K562 (cell line): ENCODE measurements around the gene LY6G5B. TPM values are rescaled to one million over a fixed set of nuclear protein-coding genes. Genes with fewer than 3 reads are reported as not detected.
A peak's percentile ranks its signal among the peaks of the same experiment; 100 is the strongest.

ENCODE experiments used
- ATAC-seq: fragments of 200-7000 bp; cut with Tn5 transposase; 3 replicates; pipeline ENCODE4 v1.9.1; 2020; ENCODE audit warnings: moderate library complexity
- BruUV-seq: library from RNA; stranded (reverse); fragments of 400-500 nt; replicated peaks from 2 replicates; lab custom pipeline; 2021; lab: Mats Ljungman, UMichigan
- CTCF ChIA-PET: fragments of 300-600 bp; formaldehyde crosslinking; extraction: SDS; loops from one replicate; lab custom pipeline; 2021; ENCODE audit warnings: low intra/inter-chr PET ratio; lab: Yijun Ruan, JAX
- POLR2A ChIA-PET: fragments of 300-600, 350-650 bp; sonication (Branson Sonifier 250); formaldehyde crosslinking; extraction: SDS; loops from one replicate; lab custom pipeline; 2021; ENCODE audit warnings: antibody characterized with exemption, inconsistent platforms; lab: Yijun Ruan, JAX
- DNase-seq, 4 experiments: peaks; one replicate each; pipeline versions ENCODE4 v3.0.0 to v3.0.0-alpha.2; 2011 to 2018; ENCODE audit warnings: low spot score in 3 of 4, mixed read lengths in 3 of 4; ENCODE audit errors: extremely low read depth in 1 of 4
- FAIRE-seq: peaks from 2 replicates; lab custom pipeline; 2011; peaks lifted over from hg19 to GRCh38; lab: Jason Lieb, UNC
- H2AFZ ChIP-seq: 2 replicates; pipeline ENCODE4 v1.6.0; 2011; ENCODE audit warnings: low read depth, low read length, control low read depth, inconsistent platforms
- H3K27ac ChIP-seq: fragments of 200-600 bp; 3 replicates; pipeline ENCODE4 v1.8.0; 2011; ENCODE audit warnings: low read depth, mild to moderate bottlenecking, control low read depth, inconsistent platforms, low read length, moderate library complexity, mixed read lengths; ENCODE audit errors: extremely low read depth
- H3K27me3 ChIP-seq, 2 experiments: fragments of 300-600 bp in 1 of 2; 2 replicates in 1 of 2; 3 replicates in 1 of 2; pipeline versions ENCODE4 v1.6.0 to v1.8.0; 2011; ENCODE audit warnings: inconsistent platforms in 2 of 2, low read length in 2 of 2, mild to moderate bottlenecking in 1 of 2, mixed read lengths in 1 of 2, moderate library complexity in 1 of 2; ENCODE audit not compliant: control insufficient read depth in 2 of 2, insufficient read depth in 2 of 2
- H3K36me3 ChIP-seq: fragments of 300-600 bp; 3 replicates; pipeline ENCODE4 v1.8.0; 2011; ENCODE audit warnings: mild to moderate bottlenecking, low read length, inconsistent platforms; ENCODE audit not compliant: control insufficient read depth, insufficient read depth
- H3K4me1 ChIP-seq, 2 experiments: fragments of 200-600 bp in 1 of 2; replicated peaks in 1 of 2; 2 replicates in 1 of 2; 3 replicates in 1 of 2; pipeline versions ENCODE4 v1.5.1 to v1.8.0; 2011; ENCODE audit warnings: inconsistent platforms in 2 of 2, low read length in 2 of 2, mild to moderate bottlenecking in 1 of 2, mixed read lengths in 1 of 2, moderate library complexity in 1 of 2; ENCODE audit not compliant: control insufficient read depth in 2 of 2, insufficient read depth in 2 of 2
- H3K4me2 ChIP-seq: 2 replicates; pipeline ENCODE4 v1.6.1; 2011; ENCODE audit warnings: low read length, control low read depth, inconsistent platforms, mixed read lengths; ENCODE audit not compliant: insufficient read depth
- H3K4me3 ChIP-seq: fragments of 200-600 bp; sonication (generic), shearing (Covaris generic); 2 replicates; pipeline ENCODE4 v1.5.1; 2016; ENCODE audit warnings: control low read depth, inconsistent platforms
- H3K79me2 ChIP-seq: fragments of 200-600 bp; 3 replicates; pipeline ENCODE4 v1.8.0; 2011; ENCODE audit warnings: low read length, inconsistent platforms; ENCODE audit not compliant: control insufficient read depth, insufficient read depth
- H3K9ac ChIP-seq, 2 experiments: 2 replicates each; pipeline versions ENCODE4 v1.6.0 to v1.6.1; 2011; ENCODE audit warnings: low read depth in 2 of 2, low read length in 2 of 2, control low read depth in 1 of 2, inconsistent platforms in 1 of 2, mild to moderate bottlenecking in 1 of 2, mixed read lengths in 1 of 2; ENCODE audit not compliant: insufficient read depth in 1 of 2
- H3K9me1 ChIP-seq: one replicate; pipeline ENCODE4 v1.6.0; 2011; ENCODE audit warnings: inconsistent platforms, mild to moderate bottlenecking, low read length, moderate library complexity; ENCODE audit not compliant: control insufficient read depth, insufficient read depth
- H3K9me3 ChIP-seq: replicated peaks from 2 replicates; pipeline ENCODE4 v1.5.1; 2011; ENCODE audit warnings: low read depth, low read length, inconsistent platforms; ENCODE audit not compliant: control insufficient read depth, insufficient read depth
- H4K20me1 ChIP-seq: replicated peaks from 2 replicates; pipeline ENCODE4 v1.6.1; 2011; ENCODE audit warnings: low read length, inconsistent platforms, mixed read lengths; ENCODE audit not compliant: control insufficient read depth, insufficient read depth
- HMGXB4 ChIP-seq: sonication (generic); formaldehyde crosslinking; IDR thresholded peaks from 2 replicates; pipeline ENCODE4 v1.8.1; 2023; ENCODE audit warnings: mild to moderate bottlenecking, missing genetic modification reagents
- HNRNPH1 ChIP-seq: fragments of 200-400 bp; formaldehyde crosslinking; optimal IDR thresholded peaks from 2 replicates; pipeline ENCODE3; 2017; ENCODE audit warnings: low read depth, mild to moderate bottlenecking, low read length, moderate library complexity
- NR4A1 ChIP-seq, 2 experiments: fragments of 250-450 bp in 1 of 2; fragments of 450-650 bp in 1 of 2; sonication (Bioruptor Pico) in 1 of 2; IDR thresholded peaks; 2 replicates each; pipeline versions ENCODE4 v1.4.0 to v1.6.1; 2016 to 2020; ENCODE audit warnings: mild to moderate bottlenecking in 2 of 2, missing compliant biosample characterization in 1 of 2, missing genetic modification characterization in 1 of 2, moderate library complexity in 1 of 2
- PRPF4 ChIP-seq: fragments of 200-400 bp; formaldehyde crosslinking; IDR thresholded peaks from one replicate; pipeline ENCODE4 v1.6.1; 2017; ENCODE audit warnings: low read length, low read depth, mild to moderate bottlenecking; ENCODE audit not compliant: insufficient read depth, poor library complexity, severe bottlenecking
- RBFOX2 ChIP-seq: fragments of 200-400 bp; formaldehyde crosslinking; IDR thresholded peaks from 2 replicates; pipeline ENCODE4 v1.6.1; 2017; ENCODE audit warnings: low read depth, mild to moderate bottlenecking, low read length, moderate library complexity
- TGIF2 ChIP-seq: sonication (generic); formaldehyde crosslinking; IDR thresholded peaks from 2 replicates; pipeline ENCODE4 v1.8.1; 2022; ENCODE audit warnings: mild to moderate bottlenecking, missing genetic modification reagents, moderate library complexity
- ZBED1 ChIP-seq: IDR thresholded peaks from 2 replicates; pipeline ENCODE4 v1.6.1; 2014
- ZNF134 ChIP-seq: fragments of 250-450 bp; sonication (Bioruptor Pico); conservative IDR thresholded peaks from 2 replicates; pipeline ENCODE4 v1.4.0; 2020
- ZNF444 ChIP-seq: fragments of 250-450 bp; sonication (Bioruptor Pico); IDR thresholded peaks from 2 replicates; pipeline ENCODE4 v1.4.0; 2020; ENCODE audit warnings: mild to moderate bottlenecking, moderate library complexity
- ZNF592 ChIP-seq: fragments of 450-650 bp; IDR thresholded peaks from 2 replicates; pipeline ENCODE4 v1.6.1; 2017; ENCODE audit warnings: antibody characterized with exemption, mild to moderate bottlenecking
- WGBS: fragments of 100-300 bp; shearing (Covaris generic); methylation state at CpG from one replicate; pipeline ENCODE4 v1.1.6; 2016; ENCODE audit warnings: low coverage, mixed read lengths; ENCODE audit not compliant: insufficient coverage; ENCODE audit errors: missing lambda C conversion rate; 5-methylcytosine and 5-hydroxymethylcytosine counted together
- in situ Hi-C: fragments of 300-500 bp; cut with MboI; formaldehyde crosslinking; loops from 4 replicates; pipeline ENCODE4 v1.15.0; 2018; ENCODE audit warnings: inconsistent platforms, mixed read lengths
- intact Hi-C: fragments of 100-400 bp; cut with micrococcal nuclease; formaldehyde crosslinking; loops from 2 replicates; pipeline ENCODE4 v1.14.2; 2022
- polyA plus RNA-seq, 8 experiments: library from polyadenylated mRNA; depleted of rRNA in 4 of 8; stranded (reverse) in 5 of 8; unstranded in 3 of 8; fragments of >200 nt; fragmentation: Nextera tagmentation in 2 of 8; fragmentation: Illumina TruSeq in 1 of 8; extraction: Ambion mirVana in 2 of 8; extraction: Trizol in 1 of 8; gene quantifications; 2 replicates each; pipeline versions ENCODE4 v1.2.1 to v1.2.3, GENCODE V29; 2011 to 2014; ENCODE audit warnings: inconsistent platforms in 1 of 8, missing spikeins in 1 of 8
- total RNA-seq, 7 experiments: library from RNA; depleted of rRNA in 6 of 7; stranded (reverse); fragments of >200 nt in 6 of 7; fragmentation: Illumina TruSeq in 2 of 7; extraction: Trizol in 2 of 7; gene quantifications; 2 replicates each; pipeline versions ENCODE4 v1.2.1 to v1.2.3, GENCODE V29; 2011 to 2021; ENCODE audit warnings: low replicate concordance in 1 of 7
- TF ChIP-seq, protein P1 (sequence below): sonication (generic); formaldehyde crosslinking; IDR thresholded peaks from 2 replicates; pipeline ENCODE4 v1.4.0; 2020; ENCODE audit warnings: mild to moderate bottlenecking, missing genetic modification reagents
- TF ChIP-seq, protein P2 (sequence below): fragments of 250-450 bp; sonication (Bioruptor Pico); IDR thresholded peaks from 2 replicates; pipeline ENCODE4 v1.8.0; 2022; ENCODE audit warnings: inconsistent platforms, mild to moderate bottlenecking, moderate library complexity, borderline replicate concordance

The LY6G5B gene
- total and polyA plus RNA-seq, 9 of the 15 experiments (the other 6 are each of a cell fraction or from before 2014, with no cell fraction given), result 6.0 to 27.0 (median 7.5) TPM

GRCh38 chr6:31706599-31706998 lies 36.8 kb downstream of the LY6G5B start, which contains the start of gene LY6G6F:
Gene LY6G6F (plus strand): TSS chr6:31706866. CDS start chr6:31706907, 41 bp downstream.
- in situ Hi-C loops, result no loop called here
- TF ChIP-seq ZBED1 (no peak), HNRNPH1 (no peak), ZNF134 (CRISPR knock-in tag) (no peak), NR4A1 (CRISPR knock-in tag; IDR thresholded peaks at IDR 0.05) (0 out of 2 replicates have a peak, but pooled peaks have one; percentile 14), NR4A1 (tag; IDR thresholded peaks at IDR 0.05) (0 out of 2 replicates have a peak, but pooled peaks have one; percentile 34), RBFOX2 (no peak), TGIF2 (CRISPR knock-in tag) (no peak), ZNF444 (CRISPR knock-in tag) (no peak), ZNF592 (peak; percentile 44; the same call in 1 of the 2 replicates), HMGXB4 (CRISPR knock-in tag) (no peak), PRPF4 (no peak)
- TF ChIP-seq, protein P1, sequence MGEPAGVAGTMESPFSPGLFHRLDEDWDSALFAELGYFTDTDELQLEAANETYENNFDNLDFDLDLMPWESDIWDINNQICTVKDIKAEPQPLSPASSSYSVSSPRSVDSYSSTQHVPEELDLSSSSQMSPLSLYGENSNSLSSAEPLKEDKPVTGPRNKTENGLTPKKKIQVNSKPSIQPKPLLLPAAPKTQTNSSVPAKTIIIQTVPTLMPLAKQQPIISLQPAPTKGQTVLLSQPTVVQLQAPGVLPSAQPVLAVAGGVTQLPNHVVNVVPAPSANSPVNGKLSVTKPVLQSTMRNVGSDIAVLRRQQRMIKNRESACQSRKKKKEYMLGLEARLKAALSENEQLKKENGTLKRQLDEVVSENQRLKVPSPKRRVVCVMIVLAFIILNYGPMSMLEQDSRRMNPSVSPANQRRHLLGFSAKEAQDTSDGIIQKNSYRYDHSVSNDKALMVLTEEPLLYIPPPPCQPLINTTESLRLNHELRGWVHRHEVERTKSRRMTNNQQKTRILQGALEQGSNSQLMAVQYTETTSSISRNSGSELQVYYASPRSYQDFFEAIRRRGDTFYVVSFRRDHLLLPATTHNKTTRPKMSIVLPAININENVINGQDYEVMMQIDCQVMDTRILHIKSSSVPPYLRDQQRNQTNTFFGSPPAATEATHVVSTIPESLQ, result no peak
- TF ChIP-seq, protein P2, sequence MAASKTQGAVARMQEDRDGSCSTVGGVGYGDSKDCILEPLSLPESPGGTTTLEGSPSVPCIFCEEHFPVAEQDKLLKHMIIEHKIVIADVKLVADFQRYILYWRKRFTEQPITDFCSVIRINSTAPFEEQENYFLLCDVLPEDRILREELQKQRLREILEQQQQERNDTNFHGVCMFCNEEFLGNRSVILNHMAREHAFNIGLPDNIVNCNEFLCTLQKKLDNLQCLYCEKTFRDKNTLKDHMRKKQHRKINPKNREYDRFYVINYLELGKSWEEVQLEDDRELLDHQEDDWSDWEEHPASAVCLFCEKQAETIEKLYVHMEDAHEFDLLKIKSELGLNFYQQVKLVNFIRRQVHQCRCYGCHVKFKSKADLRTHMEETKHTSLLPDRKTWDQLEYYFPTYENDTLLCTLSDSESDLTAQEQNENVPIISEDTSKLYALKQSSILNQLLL (CRISPR knock-in tag), result no peak

More at GRCh38 chr6:31706599-31706998, 36.8 kb downstream of the LY6G5B start, which contains the start of gene LY6G6F:
- 8% methylated on average over 3 of the region's 3 CpGs for WGBS
- H3K36me3 ChIP-seq, result peaks cover 4% of the 10 kb centered on the region; the same call in 2 of the 3 replicates
- H3K9me3 ChIP-seq, result no peaks in the 10 kb centered on the region
- FAIRE-seq (no peak), ATAC-seq (0 out of 3 replicates have a peak, but pooled peaks have one; percentile 0), DNase-seq (peak in 2 of 4 experiments; percentile 65 to 75)
- ChIA-PET POLR2A (interaction anchor here (0.6 to 12.4 kb wide), 7 partner anchors 9 to 989 kb away, joined by 3 to 223 read pairs (median 4); partner anchors contain the start of genes DDAH2, LY6G6C, LY6G6D and MDC1), CTCF (no interaction called here)
- peaks cover 19% of the 10 kb centered on the region for H3K79me2 ChIP-seq
- peak within 1 kb of the TSS; percentile 23 for H3K27ac ChIP-seq
- H3K9me1 ChIP-seq, result no peaks in the 10 kb centered on the region
- BruUV-seq, result no TSS peak
- peaks cover 35 to 37% of the 10 kb centered on the region in 2 experiments for H3K4me1 ChIP-seq
- no peak within 1 kb of the TSS for H3K4me3 ChIP-seq
- H3K4me2 ChIP-seq, result peak within 1 kb of the TSS; percentile 44
- H3K27me3 ChIP-seq, result no peaks in the 10 kb centered on the region
- peak within 1 kb of the TSS; percentile 91 for H2AFZ ChIP-seq
- intact Hi-C loops, result no loop called here
- H4K20me1 ChIP-seq, result no peaks in the 10 kb centered on the region; the same call in 1 of the 2 replicates
- peak within 1 kb of the TSS; percentile 23 to 46; a peak in 3 of 4 replicates for H3K9ac ChIP-seq
